Measurements from ENCODE around the gene PAPOLB.
"Not testable (repeated sequence)": the region's sequence is repeated elsewhere in the genome, so short reads cannot be mapped to it uniquely, and the experiment has no call there.

DNA sequence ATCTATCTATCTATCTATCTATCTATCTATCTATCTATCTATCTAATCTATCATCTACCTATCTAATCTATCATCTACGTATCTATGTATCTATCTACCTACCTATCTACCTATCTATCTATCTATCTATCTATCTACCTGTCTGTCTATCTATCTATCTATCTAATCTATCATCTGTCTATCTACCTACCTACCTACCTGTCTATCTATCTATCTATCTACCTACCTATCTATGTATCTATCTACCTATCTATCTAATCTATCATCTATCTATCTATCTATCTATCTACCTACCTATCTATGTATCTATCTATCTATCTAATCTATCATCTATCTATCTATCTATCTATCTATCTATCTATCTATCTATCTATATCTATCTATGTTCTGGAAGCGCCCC, 29.7 kb upstream of the PAPOLB start:
- TF ChIP-seq, protein P1, sequence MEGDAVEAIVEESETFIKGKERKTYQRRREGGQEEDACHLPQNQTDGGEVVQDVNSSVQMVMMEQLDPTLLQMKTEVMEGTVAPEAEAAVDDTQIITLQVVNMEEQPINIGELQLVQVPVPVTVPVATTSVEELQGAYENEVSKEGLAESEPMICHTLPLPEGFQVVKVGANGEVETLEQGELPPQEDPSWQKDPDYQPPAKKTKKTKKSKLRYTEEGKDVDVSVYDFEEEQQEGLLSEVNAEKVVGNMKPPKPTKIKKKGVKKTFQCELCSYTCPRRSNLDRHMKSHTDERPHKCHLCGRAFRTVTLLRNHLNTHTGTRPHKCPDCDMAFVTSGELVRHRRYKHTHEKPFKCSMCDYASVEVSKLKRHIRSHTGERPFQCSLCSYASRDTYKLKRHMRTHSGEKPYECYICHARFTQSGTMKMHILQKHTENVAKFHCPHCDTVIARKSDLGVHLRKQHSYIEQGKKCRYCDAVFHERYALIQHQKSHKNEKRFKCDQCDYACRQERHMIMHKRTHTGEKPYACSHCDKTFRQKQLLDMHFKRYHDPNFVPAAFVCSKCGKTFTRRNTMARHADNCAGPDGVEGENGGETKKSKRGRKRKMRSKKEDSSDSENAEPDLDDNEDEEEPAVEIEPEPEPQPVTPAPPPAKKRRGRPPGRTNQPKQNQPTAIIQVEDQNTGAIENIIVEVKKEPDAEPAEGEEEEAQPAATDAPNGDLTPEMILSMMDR (IDR thresholded peaks at IDR 0.05 in 4 of 5, conservative IDR thresholded peaks at IDR 0.05 in 1 of 5), result not testable (repeated sequence)
- not testable (repeated sequence) for TF ChIP-seq POLR2A (IDR thresholded peaks at IDR 0.05)
